NB4 (cell line): ENCODE data around the gene RALY.

Source experiments
- POLR2A ChIP-seq: IDR thresholded peaks from 2 replicates; pipeline ENCODE4 v1.6.1; 2011; ENCODE audit warnings: mild to moderate bottlenecking; ENCODE audit not compliant: insufficient read length; ENCODE audit errors: extremely low read depth
- TF ChIP-seq, protein P1 (sequence below): IDR thresholded peaks from one replicate; pipeline ENCODE4 v1.5.1; 2012; ENCODE audit warnings: low read depth, low read length
- TF ChIP-seq, protein P2 (sequence below): IDR thresholded peaks from 2 replicates; pipeline ENCODE4 v1.6.1; 2011; ENCODE audit warnings: low read depth, low read length

DNA sequence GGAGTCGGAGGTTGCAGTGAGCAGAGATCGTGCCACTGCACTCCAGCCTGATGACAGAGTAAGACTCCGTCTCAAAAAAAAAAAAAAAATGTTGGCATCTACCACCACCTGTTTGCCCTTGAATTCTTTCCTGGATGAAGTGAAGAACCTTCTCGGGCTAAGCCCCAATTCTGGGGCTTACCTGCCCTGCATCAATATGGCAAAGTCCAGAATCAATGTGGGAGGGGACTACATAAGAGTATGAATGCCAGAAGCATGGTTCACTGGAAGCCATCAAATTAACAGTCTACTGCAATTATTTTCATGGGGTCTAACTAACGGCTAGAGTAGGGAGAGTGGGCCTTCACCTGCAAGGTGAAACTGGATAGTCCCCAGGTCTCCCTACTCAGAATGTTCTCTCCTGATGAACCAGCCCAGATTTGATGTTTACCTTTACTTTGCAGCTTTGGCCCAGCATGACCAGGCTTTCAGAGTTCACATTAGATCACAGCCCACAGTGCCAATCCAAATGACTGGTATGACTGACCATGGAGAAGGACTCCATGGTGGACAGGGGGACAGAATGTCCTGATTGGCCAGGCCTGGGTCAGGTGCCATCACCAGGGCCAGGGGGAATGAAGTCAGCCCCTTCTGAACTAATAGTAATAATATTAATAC is 7.0 kb upstream of the RALY start:
- TF ChIP-seq, protein P1, sequence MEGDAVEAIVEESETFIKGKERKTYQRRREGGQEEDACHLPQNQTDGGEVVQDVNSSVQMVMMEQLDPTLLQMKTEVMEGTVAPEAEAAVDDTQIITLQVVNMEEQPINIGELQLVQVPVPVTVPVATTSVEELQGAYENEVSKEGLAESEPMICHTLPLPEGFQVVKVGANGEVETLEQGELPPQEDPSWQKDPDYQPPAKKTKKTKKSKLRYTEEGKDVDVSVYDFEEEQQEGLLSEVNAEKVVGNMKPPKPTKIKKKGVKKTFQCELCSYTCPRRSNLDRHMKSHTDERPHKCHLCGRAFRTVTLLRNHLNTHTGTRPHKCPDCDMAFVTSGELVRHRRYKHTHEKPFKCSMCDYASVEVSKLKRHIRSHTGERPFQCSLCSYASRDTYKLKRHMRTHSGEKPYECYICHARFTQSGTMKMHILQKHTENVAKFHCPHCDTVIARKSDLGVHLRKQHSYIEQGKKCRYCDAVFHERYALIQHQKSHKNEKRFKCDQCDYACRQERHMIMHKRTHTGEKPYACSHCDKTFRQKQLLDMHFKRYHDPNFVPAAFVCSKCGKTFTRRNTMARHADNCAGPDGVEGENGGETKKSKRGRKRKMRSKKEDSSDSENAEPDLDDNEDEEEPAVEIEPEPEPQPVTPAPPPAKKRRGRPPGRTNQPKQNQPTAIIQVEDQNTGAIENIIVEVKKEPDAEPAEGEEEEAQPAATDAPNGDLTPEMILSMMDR: no peak
- no peak for TF ChIP-seq POLR2A
- TF ChIP-seq, protein P2, sequence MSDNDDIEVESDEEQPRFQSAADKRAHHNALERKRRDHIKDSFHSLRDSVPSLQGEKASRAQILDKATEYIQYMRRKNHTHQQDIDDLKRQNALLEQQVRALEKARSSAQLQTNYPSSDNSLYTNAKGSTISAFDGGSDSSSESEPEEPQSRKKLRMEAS: no peak
